ENCODE measurements around the gene EFNA2.

The EFNA2 gene

DNA sequence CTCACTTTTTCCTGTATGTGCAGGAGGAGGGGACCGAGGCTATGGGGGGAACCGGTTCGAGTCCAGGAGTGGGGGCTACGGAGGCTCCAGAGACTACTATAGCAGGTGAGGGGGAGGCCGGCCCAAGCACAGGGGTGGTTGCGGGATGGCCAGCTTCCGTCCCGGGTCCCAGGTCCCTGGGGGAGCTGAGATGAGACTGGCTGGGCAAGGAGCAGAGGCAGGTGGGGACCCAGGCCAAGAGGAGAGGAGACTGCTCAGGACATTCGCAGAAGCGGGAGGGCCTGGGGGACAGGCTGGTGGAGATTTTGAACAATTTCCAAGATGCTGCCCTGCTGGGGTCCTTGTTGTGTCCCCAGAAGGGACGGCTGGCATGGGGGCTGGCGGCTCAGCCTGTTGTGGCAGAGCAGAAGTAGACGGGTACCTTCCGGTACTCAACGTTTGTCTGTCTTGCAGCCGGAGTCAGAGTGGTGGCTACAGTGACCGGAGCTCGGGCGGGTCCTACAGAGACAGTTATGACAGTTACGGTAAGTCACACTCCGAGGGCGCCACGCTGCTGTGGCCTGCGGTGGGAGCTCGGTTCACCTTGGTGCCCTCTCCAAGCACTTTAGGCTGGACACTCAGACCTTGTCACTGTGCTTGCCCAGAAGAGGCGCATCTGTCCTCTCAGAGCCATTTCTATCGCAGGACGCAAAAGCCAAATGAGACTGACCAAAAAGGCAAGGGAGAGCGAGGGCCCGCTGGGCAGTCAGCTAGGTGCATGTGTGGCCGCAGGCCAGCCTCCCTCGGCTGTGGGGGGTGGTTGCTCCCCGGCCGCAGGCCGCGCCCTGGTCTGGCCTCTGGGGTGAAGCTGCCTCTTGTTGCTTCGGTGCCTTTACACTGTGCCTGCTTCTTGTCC is 13.9 kb upstream of the EFNA2 start:
- FAIRE-seq (no peak), DNase-seq (ENCODE audit: low spot score) (no peak)

DNA sequence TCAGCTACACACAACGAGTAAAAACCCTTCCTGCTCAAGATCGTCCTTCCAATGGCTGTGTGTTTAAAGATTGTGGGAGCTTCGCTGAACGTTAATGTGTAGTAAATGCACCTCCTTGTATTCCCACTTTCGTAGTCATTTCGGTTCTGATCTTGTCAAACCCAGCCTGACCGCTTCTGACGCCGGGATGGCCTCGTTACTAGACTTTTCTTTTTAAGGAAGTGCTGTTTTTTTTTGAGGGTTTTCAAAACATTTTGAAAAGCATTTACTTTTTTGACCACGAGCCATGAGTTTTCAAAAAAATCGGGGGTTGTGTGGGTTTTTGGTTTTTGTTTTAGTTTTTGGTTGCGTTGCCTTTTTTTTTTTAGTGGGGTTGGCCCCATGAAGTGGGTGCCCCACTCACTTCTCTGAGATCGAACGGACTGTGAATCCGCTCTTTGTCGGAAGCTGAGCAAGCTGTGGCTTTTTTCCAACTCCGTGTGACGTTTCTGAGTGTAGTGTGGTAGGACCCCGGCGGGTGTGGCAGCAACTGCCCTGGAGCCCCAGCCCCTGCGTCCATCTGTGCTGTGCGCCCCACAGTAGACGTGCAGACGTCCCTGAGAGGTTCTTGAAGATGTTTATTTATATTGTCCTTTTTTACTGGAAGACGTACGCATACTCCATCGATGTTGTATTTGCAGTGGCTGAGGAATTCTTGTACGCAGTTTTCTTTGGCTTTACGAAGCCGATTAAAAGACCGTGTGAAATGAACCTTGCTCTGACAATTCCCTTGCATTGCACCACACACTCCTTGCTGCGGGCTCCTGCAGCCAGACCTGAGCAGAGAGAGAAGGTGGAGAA is 13.0 kb upstream of the EFNA2 start:
- DNase-seq (ENCODE audit: low spot score) (no peak), FAIRE-seq (no peak)

- DNase-seq (ENCODE audit: low spot score) (no peak), FAIRE-seq (no peak)
These were observed 12.2 kb upstream of the EFNA2 start for GRCh38 chr19:1273263-1274041.

- no peak for DNase-seq (ENCODE audit: low spot score)
- FAIRE-seq: no peak
These were observed 11.4 kb upstream of the EFNA2 start for GRCh38 chr19:1274081-1274851.

DNA sequence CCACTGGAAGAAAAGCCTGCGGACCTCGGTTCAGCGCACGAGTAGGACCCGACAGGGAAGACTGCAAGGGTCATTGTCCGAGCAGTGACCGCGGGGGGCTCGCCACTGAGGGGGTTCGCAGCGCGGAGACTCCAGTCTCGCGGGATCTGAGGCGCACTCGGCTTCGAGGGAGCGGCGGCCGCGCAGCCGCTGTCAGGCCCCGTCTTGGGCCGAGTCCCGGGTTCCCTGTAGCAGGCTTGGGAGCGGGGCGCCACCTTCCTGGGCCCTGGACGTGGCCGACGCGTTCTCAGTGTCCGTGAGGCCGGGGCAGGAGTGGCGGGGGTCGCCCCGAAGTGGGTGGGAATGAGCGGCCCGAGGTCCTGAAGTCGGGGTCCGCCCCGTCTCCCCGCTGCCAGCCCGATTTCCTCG is 10.8 kb upstream of the EFNA2 start:
- DNase-seq (ENCODE audit: low spot score) (no peak), FAIRE-seq (no peak)

DNA sequence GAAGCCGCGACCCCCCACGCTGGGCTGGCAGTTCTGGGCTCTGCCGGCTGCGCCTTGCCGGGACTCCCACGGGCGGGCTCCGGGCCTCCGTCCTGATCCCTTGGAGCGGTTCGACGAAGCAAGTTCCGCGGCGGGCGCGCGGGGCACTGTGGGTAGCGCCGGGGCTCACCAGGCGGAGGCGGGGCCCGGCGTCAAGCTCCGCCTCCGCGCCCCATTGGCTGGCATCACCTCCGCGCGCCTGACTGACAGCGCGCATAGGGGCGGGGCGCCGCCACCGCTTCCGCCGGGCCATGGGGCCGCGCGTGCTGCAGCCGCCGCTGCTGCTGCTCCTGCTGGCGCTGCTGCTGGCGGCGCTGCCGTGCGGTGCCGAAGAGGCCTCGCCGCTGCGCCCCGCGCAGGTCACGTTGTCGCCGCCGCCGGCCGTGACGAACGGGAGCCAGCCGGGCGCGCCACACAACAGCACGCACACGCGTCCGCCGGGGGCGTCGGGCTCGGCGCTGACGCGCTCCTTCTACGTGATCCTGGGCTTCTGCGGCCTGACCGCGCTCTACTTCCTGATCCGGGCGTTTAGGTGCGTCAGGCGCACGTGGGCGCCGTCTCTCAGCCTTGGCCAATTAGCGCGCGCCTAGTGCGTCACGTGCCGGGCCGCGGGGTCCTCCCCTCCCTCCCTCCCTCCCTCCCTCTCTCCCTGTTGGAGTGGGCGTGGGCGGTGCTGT is 10.3 kb upstream of the EFNA2 start, which contains the start of gene FAM174C:
Gene FAM174C, plus strand, starts transcription at position 271 of the 716 bp plus-strand sequence. Its CDS starts 20 bp downstream, at position 291.
- FAIRE-seq: no peak
- DNase-seq (ENCODE audit: low spot score): peak; percentile 95

DNA sequence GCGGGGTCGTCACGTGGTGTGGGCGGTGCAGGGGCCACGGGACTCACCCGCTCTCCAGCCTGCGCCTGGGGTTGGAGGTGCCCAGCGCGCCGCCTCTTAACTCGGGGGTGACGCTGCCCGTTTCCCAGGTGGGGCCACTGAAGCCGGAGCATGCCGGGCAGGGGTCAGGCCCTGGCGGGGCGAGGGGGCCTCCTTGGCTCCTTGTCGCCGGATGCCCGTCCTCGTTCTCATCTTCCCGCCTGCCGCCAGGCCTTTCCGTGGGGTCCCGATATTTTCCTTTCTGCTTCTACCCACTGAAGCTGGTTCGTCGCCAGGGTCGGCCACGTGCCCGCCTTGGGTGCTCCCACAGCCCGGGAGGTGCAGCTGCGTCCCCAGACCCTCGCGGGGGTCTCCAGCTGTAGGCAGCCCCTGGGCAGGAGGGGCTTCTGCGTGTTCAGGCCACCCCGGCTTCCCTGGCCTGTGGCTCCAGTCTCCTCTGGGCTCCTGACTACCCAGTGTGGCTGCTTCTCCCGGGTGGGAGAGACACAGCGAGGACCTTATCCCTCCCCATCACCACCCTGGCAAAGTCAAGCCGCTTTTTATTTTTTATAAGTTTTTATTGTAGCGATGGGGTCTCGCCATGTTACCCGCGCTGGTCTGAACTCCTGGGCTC is 9.6 kb upstream of the EFNA2 start:
- DNase-seq (ENCODE audit: low spot score) (no peak), FAIRE-seq (no peak)

- DNase-seq (ENCODE audit: low spot score) (no peak), FAIRE-seq (no peak)
These were observed 9.0 kb upstream of the EFNA2 start for GRCh38 chr19:1276628-1277022.

DNA sequence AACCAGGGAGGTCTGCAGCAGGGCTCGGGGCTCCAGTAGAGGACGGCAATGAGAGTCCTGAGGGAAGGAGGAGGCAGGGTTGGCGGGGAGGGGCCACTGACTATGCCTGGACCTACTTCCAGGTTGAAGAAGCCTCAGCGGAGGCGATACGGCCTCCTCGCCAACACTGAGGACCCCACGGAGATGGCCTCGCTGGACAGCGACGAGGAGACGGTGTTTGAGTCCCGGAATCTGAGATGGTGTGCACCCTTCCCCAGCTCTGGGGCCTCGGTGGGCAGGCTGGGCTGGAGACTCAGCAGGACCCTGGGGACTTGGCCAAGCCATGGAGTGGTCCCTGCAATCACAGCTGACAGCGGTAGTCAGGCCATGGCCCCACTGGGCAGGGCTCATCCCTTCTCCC is 8.6 kb upstream of the EFNA2 start:
- FAIRE-seq (no peak), DNase-seq (ENCODE audit: low spot score) (no peak)

DNA sequence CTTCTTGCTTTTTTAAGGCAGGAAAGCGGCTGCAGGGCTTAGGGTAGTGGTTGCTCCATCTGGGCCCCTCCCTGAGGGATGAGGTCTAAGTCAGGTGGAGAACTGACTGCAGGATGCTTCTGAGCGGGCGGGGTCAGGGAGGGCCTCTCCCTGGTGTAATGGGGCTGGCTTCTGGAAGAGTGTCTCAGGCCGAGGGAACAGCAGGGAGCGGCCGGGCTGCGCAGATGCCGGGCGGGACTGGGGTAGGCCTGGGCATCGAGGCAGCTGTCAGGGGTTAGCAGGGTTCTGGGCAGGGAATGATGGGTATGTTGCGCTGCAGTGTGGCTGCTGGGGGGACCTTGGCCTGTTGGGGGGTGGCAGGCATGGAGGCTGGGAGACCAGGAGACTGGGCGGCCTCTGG is 7.6 kb upstream of the EFNA2 start:
- no peak for FAIRE-seq
- no peak for DNase-seq (ENCODE audit: low spot score)

GRCh38 chr19:1278713-1279660 is 6.7 kb upstream of the EFNA2 start:
- no peak for FAIRE-seq
- no peak for DNase-seq (ENCODE audit: low spot score)

- FAIRE-seq: no peak
These were observed 5.8 kb upstream of the EFNA2 start for GRCh38 chr19:1279782-1280341.

GRCh38 chr19:1280636-1281568 is 4.8 kb upstream of the EFNA2 start:
- DNase-seq (ENCODE audit: low spot score) (no peak), FAIRE-seq (no peak)

More at GRCh38 chr19:1279782-1280341, 5.8 kb upstream of the EFNA2 start:
- peak; percentile 73 for DNase-seq (ENCODE audit: low spot score)

DNA sequence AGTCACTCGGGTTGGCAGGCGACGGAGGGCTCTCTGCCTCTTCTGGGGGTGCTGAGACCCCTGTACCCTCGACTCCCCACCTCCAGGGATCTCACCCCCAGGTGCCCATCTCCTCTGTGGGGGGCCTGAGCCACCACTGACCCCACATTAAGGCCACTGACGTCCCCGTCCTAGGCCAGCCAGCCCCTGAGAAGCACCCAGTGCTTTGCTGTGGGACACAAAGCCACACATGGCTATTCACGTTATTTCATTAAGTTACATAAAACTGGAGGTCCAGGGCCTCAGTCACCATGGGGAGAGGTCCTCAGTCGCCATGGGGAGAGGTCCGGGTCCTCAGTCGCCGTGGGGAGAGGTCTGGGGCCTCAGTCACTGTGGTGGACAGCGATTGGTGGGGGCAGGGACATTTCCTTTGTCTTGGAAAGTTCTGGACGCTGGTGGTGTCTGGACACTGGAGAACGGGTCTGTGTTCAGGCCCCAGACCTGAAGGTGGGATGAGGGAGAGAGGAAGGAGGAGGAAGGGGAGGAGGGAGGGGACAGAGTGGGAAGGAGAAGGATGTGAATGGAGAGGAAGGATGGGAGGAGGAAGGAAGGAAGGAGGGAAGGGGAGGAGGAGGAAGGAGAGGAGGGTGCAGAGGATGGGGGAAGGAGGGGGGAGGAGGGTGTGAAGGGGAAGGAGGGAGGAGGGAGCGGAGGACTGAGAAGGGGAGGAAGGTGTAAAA is 3.9 kb upstream of the EFNA2 start:
- no peak for DNase-seq (ENCODE audit: low spot score)
- FAIRE-seq: no peak

- FAIRE-seq (no peak), DNase-seq (ENCODE audit: low spot score) (no peak)
These were observed 3.0 kb upstream of the EFNA2 start for GRCh38 chr19:1282588-1283206.

All from RCC 7860 (cell line).